GM19351 (cell line): Measurements from ENCODE around the gene DERL3.

Experiments
- ATAC-seq: cut with Tn5 transposase; IDR thresholded peaks from one replicate; pipeline ENCODE4 v1.9.1; 2021; ENCODE audit warnings: mild to moderate bottlenecking, moderate library complexity; ENCODE audit not compliant: unreplicated experiment

DERL3 gene

GRCh38 chr22:23806837-23807236, 32.0 kb downstream of the DERL3 start:
- ATAC-seq: no peak

- no peak for ATAC-seq
Measured at GRCh38 chr22:23804781-23805291, 34.0 kb downstream of the DERL3 start.

GRCh38 chr22:23803001-23803819, 35.6 kb downstream of the DERL3 start:
- ATAC-seq: no peak

GRCh38 chr22:23801886-23802377, 36.9 kb downstream of the DERL3 start:
- no peak for ATAC-seq

- ATAC-seq: no peak
Measured at GRCh38 chr22:23801238-23801821, 37.5 kb downstream of the DERL3 start.

GRCh38 chr22:23800297-23801237, 38.2 kb downstream of the DERL3 start:
- no peak for ATAC-seq

- no peak for ATAC-seq
Measured at GRCh38 chr22:23796461-23796860, 42.3 kb downstream of the DERL3 start.

GRCh38 chr22:23793326-23793725, 45.5 kb downstream of the DERL3 start:
- no peak for ATAC-seq

- ATAC-seq: no peak
Measured at GRCh38 chr22:23791738-23792645, 46.8 kb downstream of the DERL3 start.

GRCh38 chr22:23790819-23791737, 47.7 kb downstream of the DERL3 start:
- no peak for ATAC-seq

GRCh38 chr22:23789638-23790037, 49.2 kb downstream of the DERL3 start:
- ATAC-seq: no peak

- no peak for ATAC-seq
Measured at GRCh38 chr22:23789121-23789520, 49.7 kb downstream of the DERL3 start.

- ATAC-seq: no peak
Measured at GRCh38 chr22:23787910-23788309, 50.9 kb downstream of the DERL3 start.

GRCh38 chr22:23787600-23787896, 51.3 kb downstream of the DERL3 start:
- ATAC-seq: peak; percentile 20

- ATAC-seq: peak; percentile 66
Measured at GRCh38 chr22:23786752-23787599, 51.8 kb downstream of the DERL3 start, which contains the start of gene SMARCB1. TSS of gene SMARCB1 (plus strand) at chr22:23786966. CDS start at chr22:23787170, 204 bp downstream.

GRCh38 chr22:23786261-23786710, 52.5 kb downstream of the DERL3 start:
- ATAC-seq: no peak
